ENCODE measurements around the gene SLC31A1.

- TF ChIP-seq, protein P1, sequence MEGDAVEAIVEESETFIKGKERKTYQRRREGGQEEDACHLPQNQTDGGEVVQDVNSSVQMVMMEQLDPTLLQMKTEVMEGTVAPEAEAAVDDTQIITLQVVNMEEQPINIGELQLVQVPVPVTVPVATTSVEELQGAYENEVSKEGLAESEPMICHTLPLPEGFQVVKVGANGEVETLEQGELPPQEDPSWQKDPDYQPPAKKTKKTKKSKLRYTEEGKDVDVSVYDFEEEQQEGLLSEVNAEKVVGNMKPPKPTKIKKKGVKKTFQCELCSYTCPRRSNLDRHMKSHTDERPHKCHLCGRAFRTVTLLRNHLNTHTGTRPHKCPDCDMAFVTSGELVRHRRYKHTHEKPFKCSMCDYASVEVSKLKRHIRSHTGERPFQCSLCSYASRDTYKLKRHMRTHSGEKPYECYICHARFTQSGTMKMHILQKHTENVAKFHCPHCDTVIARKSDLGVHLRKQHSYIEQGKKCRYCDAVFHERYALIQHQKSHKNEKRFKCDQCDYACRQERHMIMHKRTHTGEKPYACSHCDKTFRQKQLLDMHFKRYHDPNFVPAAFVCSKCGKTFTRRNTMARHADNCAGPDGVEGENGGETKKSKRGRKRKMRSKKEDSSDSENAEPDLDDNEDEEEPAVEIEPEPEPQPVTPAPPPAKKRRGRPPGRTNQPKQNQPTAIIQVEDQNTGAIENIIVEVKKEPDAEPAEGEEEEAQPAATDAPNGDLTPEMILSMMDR (IDR thresholded peaks at IDR 0.05): no peak
- TF ChIP-seq POLR2A (IDR thresholded peaks at IDR 0.05): no peak
Measured at GRCh38 chr9:113210815-113211214, 10.5 kb upstream of the SLC31A1 start.

Measured in adrenal gland (tissue), 5 donors.